GM12874 (cell line): Measurements from ENCODE around the gene ZC3H8.

Experiments used
- TF ChIP-seq, protein P1 (sequence below): IDR thresholded peaks from 2 replicates; pipeline ENCODE4 v1.5.1; 2011; ENCODE audit warnings: low read depth, mild to moderate bottlenecking, control low read depth, low read length, moderate library complexity; ENCODE audit not compliant: insufficient read depth

The ZC3H8 gene

DNA sequence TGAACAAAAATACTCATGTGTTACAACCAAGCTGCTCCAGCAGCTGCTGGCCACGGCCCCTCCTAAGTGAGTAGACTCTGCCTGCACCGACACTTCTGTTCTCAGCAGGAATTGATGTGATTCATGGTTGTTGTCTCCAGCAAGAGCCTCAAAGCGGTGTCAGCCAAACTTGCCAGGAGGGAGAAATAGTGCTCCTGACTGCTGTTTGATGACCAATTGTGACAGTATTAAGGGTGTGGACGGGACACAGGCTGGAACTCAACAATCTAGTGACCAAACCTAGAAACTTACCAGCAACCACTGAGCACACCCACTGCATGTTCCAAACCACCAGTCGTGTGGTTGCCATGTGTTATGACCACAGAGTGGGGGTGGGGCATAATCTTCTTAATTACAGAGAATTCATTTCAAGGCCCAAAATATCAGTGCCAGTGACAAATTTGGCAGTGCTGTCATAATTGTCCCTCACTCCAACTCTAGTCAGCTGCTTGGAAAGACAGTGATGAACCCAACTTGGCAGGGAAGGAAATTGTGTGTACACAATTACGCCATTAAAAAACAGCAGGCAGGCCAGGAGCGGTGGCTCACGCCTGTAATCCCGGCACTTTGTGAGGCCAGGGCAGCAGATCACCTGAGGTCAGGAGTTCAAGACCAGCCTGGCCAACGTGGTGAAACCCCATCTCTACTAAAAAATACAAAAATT, 86.3 kb downstream of the ZC3H8 start:
- TF ChIP-seq, protein P1, sequence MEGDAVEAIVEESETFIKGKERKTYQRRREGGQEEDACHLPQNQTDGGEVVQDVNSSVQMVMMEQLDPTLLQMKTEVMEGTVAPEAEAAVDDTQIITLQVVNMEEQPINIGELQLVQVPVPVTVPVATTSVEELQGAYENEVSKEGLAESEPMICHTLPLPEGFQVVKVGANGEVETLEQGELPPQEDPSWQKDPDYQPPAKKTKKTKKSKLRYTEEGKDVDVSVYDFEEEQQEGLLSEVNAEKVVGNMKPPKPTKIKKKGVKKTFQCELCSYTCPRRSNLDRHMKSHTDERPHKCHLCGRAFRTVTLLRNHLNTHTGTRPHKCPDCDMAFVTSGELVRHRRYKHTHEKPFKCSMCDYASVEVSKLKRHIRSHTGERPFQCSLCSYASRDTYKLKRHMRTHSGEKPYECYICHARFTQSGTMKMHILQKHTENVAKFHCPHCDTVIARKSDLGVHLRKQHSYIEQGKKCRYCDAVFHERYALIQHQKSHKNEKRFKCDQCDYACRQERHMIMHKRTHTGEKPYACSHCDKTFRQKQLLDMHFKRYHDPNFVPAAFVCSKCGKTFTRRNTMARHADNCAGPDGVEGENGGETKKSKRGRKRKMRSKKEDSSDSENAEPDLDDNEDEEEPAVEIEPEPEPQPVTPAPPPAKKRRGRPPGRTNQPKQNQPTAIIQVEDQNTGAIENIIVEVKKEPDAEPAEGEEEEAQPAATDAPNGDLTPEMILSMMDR, result no peak

DNA sequence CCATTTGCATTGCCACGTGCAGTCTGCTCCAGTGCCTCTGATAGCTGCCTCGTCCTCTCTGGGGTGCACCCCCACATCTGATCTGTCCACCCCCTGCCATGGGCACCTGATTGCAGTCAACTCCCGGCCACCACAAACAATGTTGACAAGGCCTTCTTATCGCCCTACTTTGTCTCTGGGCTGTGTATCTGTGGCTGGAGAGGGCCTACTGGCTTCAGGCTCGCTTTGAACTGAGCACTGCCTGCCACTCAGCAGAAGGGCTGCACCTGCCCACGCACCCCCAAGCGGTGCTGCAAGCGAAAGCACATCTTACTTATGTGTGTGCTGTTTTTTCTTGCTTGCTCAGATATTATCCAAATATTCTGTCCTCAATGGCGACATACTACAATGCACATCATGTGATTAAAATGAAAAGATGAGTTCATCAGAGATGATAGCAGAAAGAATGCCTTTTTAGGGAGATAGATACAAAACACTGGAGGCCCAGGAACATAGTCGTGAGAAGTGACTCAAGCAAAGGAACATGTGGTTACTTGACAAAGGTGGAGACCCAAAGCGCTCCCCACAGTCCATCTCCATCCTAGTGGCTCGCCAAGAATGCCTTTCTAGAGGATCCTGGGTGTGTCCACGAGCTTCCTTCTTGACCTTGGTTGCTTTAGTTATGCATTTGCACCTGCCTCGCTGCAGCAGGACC, 87.9 kb downstream of the ZC3H8 start:
- TF ChIP-seq, protein P1, result no peak

DNA sequence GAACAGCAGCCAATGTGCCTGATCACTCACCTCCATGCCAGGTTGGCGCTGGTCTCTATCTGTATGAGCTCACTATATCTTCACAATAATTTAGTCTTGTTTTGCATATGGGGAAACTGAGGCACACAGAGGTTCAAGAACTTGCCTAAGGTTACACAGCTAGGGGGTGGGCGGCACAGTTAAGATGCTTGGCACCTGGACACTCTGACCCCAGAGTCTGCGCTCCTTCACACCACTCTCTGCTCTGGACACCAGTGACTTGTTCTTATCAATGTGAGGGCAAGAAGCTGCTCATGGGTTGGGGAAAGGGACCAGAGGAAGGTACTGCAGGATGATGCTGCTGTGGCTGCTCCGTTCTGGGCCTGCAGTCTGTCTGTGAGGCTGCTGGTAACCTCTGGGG, 89.5 kb downstream of the ZC3H8 start:
- TF ChIP-seq, protein P1, result no peak

DNA sequence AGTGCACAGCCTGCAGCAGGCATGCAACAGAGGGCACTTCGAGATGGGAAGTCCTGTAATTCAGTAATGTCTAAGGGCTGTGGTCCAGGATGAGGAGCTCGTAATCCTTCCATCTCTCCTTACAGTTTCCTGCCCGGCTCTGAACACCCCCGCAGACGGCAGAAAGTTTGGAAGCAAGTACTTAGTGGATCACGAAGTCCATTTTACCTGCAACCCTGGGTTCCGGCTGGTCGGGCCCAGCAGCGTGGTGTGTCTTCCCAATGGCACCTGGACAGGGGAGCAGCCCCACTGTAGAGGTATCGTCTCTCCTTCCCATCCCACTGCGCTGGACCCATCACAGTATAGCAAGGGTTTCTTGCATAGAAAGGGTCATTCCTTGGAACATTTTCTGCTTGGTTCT, 90.0 kb downstream of the ZC3H8 start:
- TF ChIP-seq, protein P1, result no peak

DNA sequence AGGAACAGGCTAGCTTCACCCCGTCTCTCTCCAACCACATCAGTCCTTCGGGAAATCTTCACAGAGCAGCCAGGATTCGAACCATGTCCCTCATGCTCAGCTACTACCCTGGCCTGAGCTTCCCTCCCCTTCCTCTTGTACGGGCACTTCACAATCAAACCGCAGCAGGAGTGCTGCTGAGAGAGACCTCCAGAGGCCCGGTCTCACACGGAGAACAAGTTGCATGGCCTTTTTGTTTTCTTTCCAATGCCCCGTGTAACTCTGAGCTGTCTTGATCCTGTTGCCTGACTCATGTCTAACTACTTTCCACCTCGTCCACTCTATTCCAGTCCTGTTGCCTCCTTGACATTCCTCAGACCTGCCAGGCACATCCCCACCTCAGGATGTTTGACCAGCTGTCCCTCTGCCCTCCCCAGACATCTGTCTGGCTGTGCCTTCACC, 91.3 kb downstream of the ZC3H8 start:
- TF ChIP-seq, protein P1, result no peak

DNA sequence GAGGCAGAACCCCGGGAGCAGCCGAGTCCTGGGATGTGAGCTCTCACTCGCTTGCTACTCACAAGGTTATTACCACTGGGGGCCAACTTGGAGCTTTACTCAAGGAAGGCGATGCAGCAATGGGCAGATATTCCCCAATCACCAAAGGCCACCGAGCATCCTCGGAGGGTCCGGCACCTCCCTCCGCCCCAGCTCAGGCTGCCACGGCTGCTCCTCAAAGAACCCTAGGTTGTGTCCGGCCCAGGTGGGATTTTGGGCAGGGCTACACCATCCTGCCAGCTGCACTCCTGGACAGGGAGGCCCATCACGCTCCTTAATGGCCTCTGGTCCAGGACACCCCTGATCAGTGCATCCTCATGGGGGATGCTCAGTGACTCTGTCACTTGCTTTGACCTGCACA, 91.9 kb downstream of the ZC3H8 start:
- TF ChIP-seq, protein P1, result no peak

DNA sequence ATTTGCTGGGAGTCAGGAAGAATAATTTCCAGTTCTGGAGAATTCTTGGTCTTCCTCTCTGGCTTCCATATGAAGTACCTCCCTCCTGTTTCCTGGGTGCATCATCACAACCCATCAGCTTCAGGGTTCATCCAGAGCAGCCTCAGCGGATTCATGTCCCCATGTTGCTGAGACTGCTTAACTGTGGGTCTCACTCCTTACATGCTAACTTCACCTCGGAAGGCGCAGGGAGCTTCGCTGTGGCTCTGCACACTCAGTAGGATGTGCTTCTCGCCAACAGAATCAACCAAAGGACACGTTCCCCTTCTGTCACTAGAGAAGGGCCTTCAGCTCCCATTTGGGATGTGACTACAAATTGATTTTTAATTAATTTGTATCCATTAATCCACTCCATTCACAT, 92.5 kb downstream of the ZC3H8 start:
- TF ChIP-seq, protein P1, result no peak
